GM18861 (cell line): ENCODE measurements around the gene TC2N.
"Not testable (repeated sequence)": the region's sequence is repeated elsewhere in the genome, so short reads cannot be mapped to it uniquely, and the experiment has no call there.

ENCODE experiments used
- ATAC-seq: cut with Tn5 transposase; IDR thresholded peaks from one replicate; pipeline ENCODE4 v1.9.1; 2021; ENCODE audit not compliant: unreplicated experiment

TC2N gene

GRCh38 chr14:91835920-91836843 lies 31.2 kb downstream of the TC2N start:
- ATAC-seq, result no peak

GRCh38 chr14:91835197-91835919 lies 32.0 kb downstream of the TC2N start:
- ATAC-seq, result no peak

GRCh38 chr14:91834571-91834970 lies 32.8 kb downstream of the TC2N start:
- ATAC-seq, result no peak

GRCh38 chr14:91831337-91831736 lies 36.0 kb downstream of the TC2N start:
- no peak for ATAC-seq

GRCh38 chr14:91830777-91831176 lies 36.6 kb downstream of the TC2N start:
- peak; percentile 81 for ATAC-seq

- ATAC-seq, result no peak
Observed at GRCh38 chr14:91829511-91829910, 37.8 kb downstream of the TC2N start.

GRCh38 chr14:91827746-91828145 lies 39.6 kb downstream of the TC2N start:
- no peak for ATAC-seq

GRCh38 chr14:91817566-91818325 lies 49.6 kb downstream of the TC2N start:
- peak; percentile 78 for ATAC-seq

GRCh38 chr14:91814317-91814716 lies 53.0 kb downstream of the TC2N start:
- no peak for ATAC-seq

GRCh38 chr14:91810699-91811098 lies 56.6 kb downstream of the TC2N start:
- no peak for ATAC-seq

- ATAC-seq, result no peak
Observed at GRCh38 chr14:91806716-91807115, 60.6 kb downstream of the TC2N start.

- not testable (repeated sequence) for ATAC-seq
Observed at GRCh38 chr14:91806094-91806493, 61.2 kb downstream of the TC2N start.

GRCh38 chr14:91805659-91806058 lies 61.7 kb downstream of the TC2N start:
- ATAC-seq, result no peak

- no peak for ATAC-seq
Observed at GRCh38 chr14:91801358-91801757, 66.0 kb downstream of the TC2N start.

- no peak for ATAC-seq
Observed at GRCh38 chr14:91796617-91797347, 70.6 kb downstream of the TC2N start.

- ATAC-seq, result no peak
Observed at GRCh38 chr14:91793704-91794103, 73.6 kb downstream of the TC2N start.

- no peak for ATAC-seq
Observed at GRCh38 chr14:91786188-91786587, 81.1 kb downstream of the TC2N start.

- ATAC-seq, result no peak
Observed at GRCh38 chr14:91780452-91780851, 86.9 kb downstream of the TC2N start.

- ATAC-seq, result no peak
Observed at GRCh38 chr14:91778217-91778616, 89.1 kb downstream of the TC2N start.
